SK-N-DZ (cell line): ENCODE data around the gene GTF3C1.
"Not testable (repeated sequence)": the region's sequence is repeated elsewhere in the genome, so short reads cannot be mapped to it uniquely, and the experiment has no call there.

ENCODE experiments used
- DNase-seq: peaks from one replicate; pipeline ENCODE4 v3.0.0-alpha.2; 2015; ENCODE audit warnings: low spot score

GTF3C1 gene

GRCh38 chr16:27464626-27465482, 84.9 kb downstream of the GTF3C1 start:
- DNase-seq: no peak

DNA sequence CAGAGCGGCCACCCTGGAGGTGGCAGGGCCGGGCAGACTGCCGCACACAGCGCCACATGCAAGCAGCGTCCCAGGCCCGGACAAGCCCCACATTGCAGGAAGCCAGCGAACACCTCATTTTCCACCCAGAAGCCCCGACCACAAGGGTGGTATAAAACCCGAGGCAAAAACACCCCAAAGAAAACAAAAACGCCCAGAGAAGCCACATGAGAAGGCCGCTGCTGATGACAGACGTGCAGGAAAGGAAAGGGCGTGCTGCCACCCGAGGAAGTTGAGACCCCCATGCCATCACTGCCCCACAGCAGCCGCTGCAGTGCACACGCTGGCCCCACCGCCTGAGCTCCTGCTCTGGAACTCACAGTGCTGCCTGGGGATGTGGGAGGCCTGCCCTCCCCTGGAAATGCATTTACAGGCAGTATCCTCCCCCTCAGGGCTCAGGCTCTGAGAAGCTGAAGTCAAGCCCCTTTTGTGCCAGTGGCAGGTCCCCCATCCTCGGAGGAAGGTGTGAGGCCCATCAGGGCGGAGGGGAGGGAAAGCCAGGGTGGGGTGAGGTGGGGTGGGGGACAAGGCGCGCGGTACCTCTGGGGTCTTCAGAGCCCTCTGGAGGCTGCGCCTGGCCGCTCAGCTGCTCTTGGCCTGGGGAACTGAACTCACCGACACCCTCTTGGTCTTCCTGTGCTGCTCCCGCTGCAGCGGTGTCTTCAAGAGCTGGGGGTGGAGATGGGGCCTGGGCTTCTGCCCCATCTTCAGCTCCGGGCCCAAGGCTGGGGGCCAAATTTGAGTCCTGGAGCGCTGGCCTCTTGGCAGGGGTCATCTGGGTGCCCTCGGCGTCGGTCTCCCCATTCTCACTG, 85.7 kb downstream of the GTF3C1 start:
- DNase-seq: no peak

DNA sequence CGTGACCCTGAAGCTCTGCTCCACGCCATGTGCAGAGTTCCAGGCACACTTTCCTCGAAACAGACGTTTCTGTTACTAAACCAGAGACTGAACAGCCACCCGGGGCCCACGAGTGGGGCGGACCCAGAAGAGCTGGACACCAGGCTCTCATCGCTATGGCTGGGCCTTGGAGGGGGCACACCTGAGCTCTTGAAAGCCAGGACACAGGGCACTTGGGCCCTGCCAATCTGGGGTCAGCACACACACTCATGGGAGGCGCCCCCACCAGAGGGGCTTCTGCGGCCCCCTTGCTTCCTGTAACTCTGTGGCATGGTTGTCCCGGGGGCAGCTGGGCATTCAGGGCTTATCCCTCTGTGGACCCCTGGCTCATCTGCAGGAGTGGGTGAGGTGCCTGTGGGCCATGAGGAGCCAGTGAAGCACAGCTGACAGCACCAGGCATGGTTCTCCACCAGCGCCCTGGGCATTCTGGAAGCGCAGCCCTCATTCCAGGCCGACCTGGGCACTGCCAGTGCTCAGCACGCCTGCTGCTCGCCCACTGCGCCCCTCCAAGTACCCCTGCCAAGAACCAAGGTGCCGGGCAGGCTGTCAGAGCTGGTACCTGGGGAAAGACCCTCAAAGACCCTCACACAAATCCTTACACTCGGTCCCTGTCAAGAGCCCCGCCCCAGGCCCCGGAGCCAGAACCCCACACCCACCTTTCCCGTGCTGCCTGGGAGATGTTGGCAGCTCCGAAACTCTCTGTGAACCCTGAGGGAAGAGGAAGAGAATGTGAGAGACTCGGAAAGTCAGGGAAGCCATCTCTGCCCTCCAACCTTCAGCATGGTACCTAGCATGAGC, 86.6 kb downstream of the GTF3C1 start:
- no peak for DNase-seq

DNA sequence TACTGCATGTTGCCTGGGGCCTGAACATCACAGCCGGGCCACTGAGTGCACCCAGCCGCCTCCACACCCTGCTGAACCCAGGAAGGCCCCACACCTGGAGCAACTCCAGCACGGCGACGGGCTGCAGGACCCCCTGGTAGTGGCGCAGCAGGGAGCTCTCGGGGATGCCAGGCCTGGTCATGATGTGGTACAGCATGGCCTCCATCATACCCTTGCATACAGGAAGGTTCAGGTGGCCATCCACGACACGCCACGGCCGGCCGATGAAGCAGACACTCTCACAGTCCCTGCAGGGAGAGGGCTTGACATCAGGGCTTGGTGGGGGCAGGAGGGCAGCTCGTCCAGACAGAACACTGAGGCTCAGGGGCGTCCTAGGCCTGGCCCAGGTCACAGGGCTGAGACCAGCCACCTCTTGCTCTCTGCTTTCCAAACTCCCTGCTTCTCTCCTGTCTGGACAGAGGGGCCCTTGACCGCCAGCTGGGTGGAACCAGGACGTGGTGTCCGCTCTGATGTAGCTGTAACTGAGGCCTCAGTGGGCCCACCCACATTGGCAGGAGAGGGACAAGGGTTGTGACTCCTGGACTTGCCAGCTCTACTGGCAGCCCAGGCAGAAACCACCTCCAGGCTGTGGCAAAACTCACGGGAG, 87.4 kb downstream of the GTF3C1 start:
- DNase-seq: no peak

DNA sequence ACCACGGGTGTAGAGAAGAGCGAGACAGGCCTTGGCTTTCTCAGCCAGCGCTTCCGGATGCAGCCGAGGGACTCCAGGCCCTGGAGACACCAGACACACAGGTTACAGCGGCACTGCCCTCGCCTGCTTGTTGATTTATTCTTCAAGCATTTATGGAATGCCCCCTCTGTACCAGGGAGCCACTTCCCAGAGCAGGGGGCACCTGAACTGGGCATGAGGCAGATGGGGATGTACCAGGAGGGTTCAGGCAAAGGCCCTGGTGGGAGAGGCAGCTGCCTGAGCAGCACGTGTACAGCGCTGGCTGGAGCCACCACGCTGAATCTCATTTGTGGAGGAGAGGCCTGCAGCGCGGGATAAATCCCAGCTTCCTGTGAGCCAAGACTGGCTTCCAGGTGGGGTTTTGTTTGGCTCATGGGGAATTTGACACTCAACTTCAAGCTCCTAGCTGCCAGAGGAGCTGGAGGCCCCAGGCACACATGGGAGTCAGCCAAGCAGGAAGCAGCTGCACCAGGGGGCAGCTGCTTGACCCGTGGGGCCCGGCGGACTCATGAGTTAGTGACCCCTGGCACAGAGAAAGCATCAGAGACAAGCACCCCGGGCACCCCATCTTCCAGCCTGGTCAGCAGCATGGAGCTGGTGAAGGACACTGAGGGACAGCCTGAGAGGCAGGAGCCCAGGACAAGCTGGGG, 88.1 kb downstream of the GTF3C1 start:
- DNase-seq: no peak

- no peak for DNase-seq
These were observed 88.8 kb downstream of the GTF3C1 start for GRCh38 chr16:27460663-27461482.

GRCh38 chr16:27460213-27460612, 89.5 kb downstream of the GTF3C1 start:
- no peak for DNase-seq

DNA sequence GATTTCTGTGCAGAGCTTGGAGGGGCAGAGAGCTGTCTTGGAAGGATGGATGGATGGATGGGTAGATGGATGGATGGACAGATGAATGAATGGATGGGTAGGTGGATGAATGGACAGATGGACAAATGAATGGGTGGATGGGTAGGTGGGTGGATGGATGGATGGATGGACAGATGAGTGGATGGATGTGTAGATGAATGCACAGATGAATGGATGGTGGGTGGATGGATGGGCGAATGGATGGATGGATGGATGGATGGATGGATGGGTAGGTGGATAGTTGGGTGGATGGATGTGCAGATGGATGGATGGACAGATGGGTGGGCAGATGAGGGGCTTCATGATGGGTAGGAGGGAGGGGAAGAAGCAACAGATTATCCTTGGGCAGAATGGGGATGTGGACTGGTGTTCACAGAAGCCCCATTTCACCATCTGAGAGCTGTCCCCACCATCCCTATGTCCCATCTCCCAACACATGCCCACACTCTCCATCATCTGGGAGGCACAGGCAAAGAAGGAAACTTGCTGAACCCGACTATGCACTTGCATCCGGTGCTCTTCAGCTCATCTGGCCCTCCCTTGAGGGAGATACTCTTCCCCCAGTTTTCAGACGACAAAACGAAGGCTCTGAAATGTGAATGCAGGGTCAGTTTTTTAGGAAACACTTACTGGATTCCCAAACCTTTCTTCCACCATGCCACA, 90.6 kb downstream of the GTF3C1 start:
- DNase-seq: no peak

DNA sequence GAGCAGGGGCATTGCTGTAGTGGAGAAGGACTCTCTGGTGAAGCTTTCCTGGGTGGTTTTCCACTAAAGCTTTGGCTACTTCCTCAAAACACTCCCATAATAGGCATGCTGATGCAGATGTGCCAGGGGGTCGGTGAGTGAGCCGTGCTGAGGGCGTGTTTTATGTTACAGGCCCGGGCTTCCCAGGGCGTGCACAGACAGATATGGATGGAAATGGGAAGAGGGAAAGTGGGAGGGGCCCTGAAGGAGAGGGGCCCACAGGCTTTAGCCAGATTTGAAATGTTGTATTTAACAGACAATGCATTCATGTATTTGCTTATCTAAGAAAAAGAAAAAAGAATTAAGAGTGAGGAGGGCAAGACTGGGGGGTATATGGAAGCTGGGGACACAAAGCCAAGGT, 91.5 kb downstream of the GTF3C1 start:
- DNase-seq: no peak

DNA sequence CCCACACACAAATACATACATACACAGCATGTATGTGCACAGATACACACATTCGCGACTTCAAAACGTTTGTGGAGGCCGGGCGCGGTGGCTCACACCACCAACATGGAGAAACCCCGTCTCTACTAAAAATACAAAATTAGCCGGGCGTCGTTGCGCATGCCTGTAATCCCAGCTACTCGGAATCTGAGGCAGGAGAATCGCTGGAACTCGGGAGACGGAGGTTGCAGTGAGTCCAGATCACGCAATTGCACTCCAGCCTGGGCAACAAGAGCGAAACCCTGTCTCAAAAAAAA, 92.2 kb downstream of the GTF3C1 start:
- DNase-seq: not testable (repeated sequence)

- DNase-seq: no peak
These were observed 94.0 kb downstream of the GTF3C1 start for GRCh38 chr16:27455700-27456099.

DNA sequence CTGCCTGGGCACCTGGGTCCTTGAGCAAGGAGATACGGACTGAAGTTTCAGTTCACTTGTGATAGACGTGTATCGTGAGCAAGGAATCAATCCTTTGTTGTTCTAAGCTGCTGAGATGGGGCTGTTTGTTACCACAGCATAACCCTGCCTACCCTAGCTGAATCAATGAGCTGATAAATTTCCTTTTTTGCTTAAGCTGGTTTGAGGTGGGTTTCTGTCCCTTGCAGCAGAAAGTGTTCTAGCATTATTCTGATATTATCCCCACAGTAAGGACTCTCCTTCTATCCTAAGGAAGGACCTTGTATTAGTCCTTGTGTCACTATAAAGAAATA, 96.3 kb downstream of the GTF3C1 start:
- DNase-seq: no peak

DNA sequence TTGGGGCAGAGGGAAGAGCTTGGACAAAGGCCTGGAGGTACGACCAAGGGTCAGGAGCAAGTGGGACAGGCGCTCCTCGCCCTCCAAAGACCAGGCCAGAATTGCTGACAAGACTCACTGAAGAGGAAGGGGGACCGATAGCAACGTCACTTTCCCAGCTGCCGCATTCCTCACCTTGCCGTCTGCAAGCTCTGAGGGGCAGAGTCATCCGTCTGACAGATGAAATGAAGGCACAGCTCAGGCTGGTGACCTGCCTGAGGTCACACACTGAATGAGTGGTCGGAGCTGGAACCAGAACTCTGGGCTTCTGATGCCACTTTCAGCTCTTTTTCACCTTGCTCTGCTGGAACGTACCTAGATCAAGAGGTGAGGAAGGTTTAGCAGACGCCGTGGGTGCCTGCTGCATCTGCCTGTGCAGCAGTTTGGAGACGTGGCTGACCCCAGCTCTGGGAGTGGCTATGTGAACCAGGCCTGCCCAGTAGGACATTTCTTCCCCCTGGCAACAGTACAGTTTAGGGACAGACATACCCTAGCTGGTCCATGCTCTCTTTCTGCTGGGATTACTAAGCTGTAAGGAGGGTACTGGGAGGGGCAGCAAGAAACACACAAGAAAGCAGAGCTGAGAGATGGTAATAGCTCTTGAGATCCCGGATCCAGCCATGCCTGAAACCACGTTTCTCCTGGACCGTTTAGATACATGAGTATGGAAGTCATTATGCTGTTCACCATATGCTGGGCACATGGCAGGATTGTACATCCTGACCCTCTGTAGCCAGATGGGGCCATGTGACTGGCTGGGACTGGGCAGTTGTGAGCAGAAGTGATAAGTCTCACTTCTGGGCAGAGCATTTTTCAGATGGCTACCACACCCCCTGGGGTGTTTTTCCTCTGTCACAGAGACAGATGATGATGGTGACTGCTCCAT, 96.9 kb downstream of the GTF3C1 start:
- DNase-seq: no peak

GRCh38 chr16:27450196-27450549, 99.5 kb downstream of the GTF3C1 start:
- DNase-seq: no peak

- no peak for DNase-seq
These were observed 100.1 kb downstream of the GTF3C1 start for GRCh38 chr16:27449434-27450195.

GRCh38 chr16:27448532-27449433, 100.9 kb downstream of the GTF3C1 start:
- no peak for DNase-seq

DNA sequence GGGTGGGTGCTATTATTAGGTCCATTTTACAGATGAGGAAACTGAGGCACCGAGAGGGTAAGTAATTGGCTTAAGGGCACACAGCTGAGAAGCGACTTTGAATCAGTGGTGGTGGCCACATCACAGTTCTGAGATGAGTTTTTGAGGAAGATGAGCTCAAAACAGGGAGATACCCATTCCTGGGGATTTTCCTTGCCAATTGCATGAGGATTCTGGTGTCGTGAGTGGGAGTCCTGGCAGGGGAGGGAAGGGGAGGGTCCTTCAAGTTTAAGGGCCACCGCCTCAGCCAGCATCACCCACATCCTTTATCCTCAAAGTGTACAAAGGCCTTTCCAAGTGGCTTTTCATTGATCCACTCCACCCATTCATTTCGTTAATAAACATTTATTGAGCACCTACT, 102.4 kb downstream of the GTF3C1 start:
- DNase-seq: no peak
